Type B pancreatic cell (in vitro differentiated cells): ENCODE measurements around the gene SPATA13. TPM values are rescaled to one million over a fixed set of nuclear protein-coding genes. Genes with fewer than 3 reads are reported as not detected.

Experiments used
- DNase-seq: peaks from one replicate; pipeline ENCODE4 v3.0.0; 2021; ENCODE audit warnings: mixed read lengths; ENCODE audit not compliant: unreplicated experiment; ENCODE audit errors: extremely low spot score
- H3K27ac Mint-ChIP-seq: 2 replicates; pipeline ENCODE4 v1.8.0; 2021; ENCODE audit warnings: mild to moderate bottlenecking, mixed read lengths
- H3K27me3 Mint-ChIP-seq: 2 replicates; pipeline ENCODE4 v1.8.0; 2021; ENCODE audit warnings: mixed read lengths
- H3K36me3 Mint-ChIP-seq: 2 replicates; pipeline ENCODE4 v1.8.0; 2021; ENCODE audit warnings: mixed read lengths
- H3K4me1 Mint-ChIP-seq: one replicate; pipeline ENCODE4 v1.8.0; 2021; ENCODE audit warnings: mixed read lengths; ENCODE audit not compliant: unreplicated experiment
- H3K4me3 Mint-ChIP-seq: 2 replicates; pipeline ENCODE4 v1.8.0; 2021; ENCODE audit warnings: mild to moderate bottlenecking, mixed read lengths
- H3K9me3 Mint-ChIP-seq: 2 replicates; pipeline ENCODE4 v1.8.0; 2021; ENCODE audit warnings: mixed read lengths
- total RNA-seq: library from RNA; stranded (reverse); gene quantifications from 2 replicates; pipeline ENCODE4 v1.2.1, GENCODE V29; 2021; ENCODE audit warnings: low replicate concordance
- TF ChIP-seq, protein P1 (sequence below): fragments of 200-600 bp; sonication (generic); conservative IDR thresholded peaks from 2 replicates; pipeline ENCODE4 v1.5.0; 2021; ENCODE audit warnings: antibody characterized with exemption, mild to moderate bottlenecking

The SPATA13 gene
- total RNA-seq, 1 donor from 2014 or later, result 22.0 TPM

DNA sequence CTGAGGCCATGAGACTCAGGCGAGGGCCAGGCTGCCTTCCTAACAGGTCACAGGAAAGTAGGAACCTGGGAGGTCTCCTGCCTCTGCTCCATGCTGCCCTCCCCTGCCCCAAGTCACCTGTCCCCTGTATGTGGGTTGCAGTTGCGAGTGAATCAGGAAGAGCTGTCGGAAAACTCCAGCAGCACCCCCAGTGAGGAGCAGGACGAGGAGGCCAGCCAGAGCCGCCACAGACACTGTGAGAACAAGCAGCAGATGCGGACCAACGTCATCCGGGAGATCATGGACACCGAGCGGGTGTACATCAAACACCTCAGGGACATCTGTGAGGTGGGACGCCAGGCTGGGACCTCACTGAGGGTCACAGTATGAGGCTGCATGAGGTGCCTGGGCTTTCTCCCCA is 126.1 kb downstream of the SPATA13 start:
- TF ChIP-seq, protein P1, sequence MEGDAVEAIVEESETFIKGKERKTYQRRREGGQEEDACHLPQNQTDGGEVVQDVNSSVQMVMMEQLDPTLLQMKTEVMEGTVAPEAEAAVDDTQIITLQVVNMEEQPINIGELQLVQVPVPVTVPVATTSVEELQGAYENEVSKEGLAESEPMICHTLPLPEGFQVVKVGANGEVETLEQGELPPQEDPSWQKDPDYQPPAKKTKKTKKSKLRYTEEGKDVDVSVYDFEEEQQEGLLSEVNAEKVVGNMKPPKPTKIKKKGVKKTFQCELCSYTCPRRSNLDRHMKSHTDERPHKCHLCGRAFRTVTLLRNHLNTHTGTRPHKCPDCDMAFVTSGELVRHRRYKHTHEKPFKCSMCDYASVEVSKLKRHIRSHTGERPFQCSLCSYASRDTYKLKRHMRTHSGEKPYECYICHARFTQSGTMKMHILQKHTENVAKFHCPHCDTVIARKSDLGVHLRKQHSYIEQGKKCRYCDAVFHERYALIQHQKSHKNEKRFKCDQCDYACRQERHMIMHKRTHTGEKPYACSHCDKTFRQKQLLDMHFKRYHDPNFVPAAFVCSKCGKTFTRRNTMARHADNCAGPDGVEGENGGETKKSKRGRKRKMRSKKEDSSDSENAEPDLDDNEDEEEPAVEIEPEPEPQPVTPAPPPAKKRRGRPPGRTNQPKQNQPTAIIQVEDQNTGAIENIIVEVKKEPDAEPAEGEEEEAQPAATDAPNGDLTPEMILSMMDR, result no peak
- H3K4me1 Mint-ChIP-seq, result no peaks in the 10 kb centered on the region
- DNase-seq, result no peak
- H3K27me3 Mint-ChIP-seq, result no peaks in the 10 kb centered on the region
- H3K27ac Mint-ChIP-seq, result no peak overlapping the region
- H3K9me3 Mint-ChIP-seq, result no peaks in the 10 kb centered on the region
- no peak overlapping the region for H3K4me3 Mint-ChIP-seq
- peaks cover 15% of the 10 kb centered on the region for H3K36me3 Mint-ChIP-seq

DNA sequence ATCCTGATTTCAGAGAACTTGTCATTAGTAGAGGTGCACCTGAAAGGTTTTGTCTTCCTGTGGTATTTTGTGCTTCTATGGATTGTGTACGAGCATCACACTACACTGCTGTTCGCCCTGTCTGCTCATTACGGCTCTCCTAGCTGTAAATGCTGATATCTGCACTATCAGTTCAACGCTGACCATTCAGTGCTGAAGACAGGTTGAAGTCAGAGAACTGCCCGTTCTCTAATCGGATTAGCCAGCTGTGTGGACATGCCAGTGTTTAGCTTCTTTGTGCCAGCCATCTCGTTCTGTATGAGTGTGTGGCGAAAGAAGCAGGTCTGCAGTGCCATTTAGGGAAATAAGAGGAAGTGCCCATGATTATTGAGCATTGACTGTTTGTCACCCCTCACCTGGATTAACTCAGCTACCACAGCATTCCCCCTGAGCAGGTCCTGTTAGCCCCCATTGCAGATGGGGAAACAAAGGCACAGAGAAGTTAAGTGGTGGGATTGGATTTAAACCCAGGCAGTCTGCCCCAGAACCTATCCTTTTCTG is 127.3 kb downstream of the SPATA13 start:
- H3K9me3 Mint-ChIP-seq, result no peaks in the 10 kb centered on the region
- no peaks in the 10 kb centered on the region for H3K4me1 Mint-ChIP-seq
- no peak overlapping the region for H3K4me3 Mint-ChIP-seq
- TF ChIP-seq, protein P1, result no peak
- H3K27ac Mint-ChIP-seq, result no peak overlapping the region
- peaks cover 2% of the 10 kb centered on the region for H3K27me3 Mint-ChIP-seq
- H3K36me3 Mint-ChIP-seq, result peaks cover 19% of the 10 kb centered on the region
- no peak for DNase-seq

DNA sequence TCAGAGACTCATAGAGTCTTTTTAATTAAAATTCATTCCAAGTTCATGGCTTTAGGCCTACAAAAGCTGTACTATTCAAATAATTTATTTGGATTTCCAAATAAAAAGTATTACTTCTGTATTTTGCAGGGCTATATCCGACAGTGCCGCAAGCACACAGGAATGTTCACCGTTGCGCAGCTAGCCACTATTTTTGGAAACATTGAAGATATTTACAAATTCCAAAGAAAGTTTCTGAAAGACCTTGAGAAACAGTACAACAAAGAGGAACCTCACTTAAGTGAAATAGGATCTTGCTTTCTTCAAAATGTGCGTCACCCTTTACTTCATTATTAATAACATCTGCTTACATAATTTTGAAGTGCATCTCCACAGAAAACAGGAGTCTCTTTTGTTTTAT is 128.3 kb downstream of the SPATA13 start:
- Mint-ChIP-seq H3K27ac (no peak overlapping the region), H3K4me3 (no peak overlapping the region), H3K36me3 (peaks cover 21% of the 10 kb centered on the region), H3K4me1 (peaks cover 4% of the 10 kb centered on the region), H3K27me3 (peaks cover 2% of the 10 kb centered on the region), H3K9me3 (no peaks in the 10 kb centered on the region)
- DNase-seq, result no peak
- TF ChIP-seq, protein P1, result no peak

DNA sequence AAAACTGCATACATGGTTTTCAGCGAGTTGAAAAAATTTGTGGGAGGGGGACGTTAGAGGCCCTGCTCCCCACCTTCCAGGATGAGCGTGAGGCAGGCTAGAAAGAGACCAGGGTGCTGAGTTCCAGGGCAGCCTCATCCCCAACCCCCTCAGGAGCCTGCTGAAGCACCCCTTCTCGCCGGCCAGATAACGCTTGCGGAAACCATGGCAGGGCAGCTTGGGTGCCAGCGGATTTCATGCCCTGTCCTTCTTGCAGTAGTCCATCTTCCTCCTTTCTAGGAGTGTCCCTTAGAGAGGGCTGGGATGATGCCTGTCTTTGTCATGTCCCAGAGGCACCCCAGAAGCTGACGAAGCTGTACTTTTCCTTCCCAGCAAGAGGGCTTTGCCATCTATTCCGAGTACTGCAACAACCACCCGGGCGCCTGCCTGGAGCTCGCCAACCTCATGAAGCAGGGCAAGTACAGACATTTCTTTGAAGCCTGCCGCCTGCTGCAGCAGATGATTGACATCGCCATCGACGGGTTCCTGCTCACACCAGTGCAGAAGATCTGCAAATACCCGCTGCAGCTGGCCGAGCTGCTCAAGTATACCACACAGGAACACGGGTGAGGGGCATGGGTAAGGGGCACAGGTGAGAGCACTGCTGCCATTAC is 129.9 kb downstream of the SPATA13 start:
- Mint-ChIP-seq H3K36me3 (peaks cover 25% of the 10 kb centered on the region), H3K9me3 (no peaks in the 10 kb centered on the region), H3K4me1 (peaks cover 7% of the 10 kb centered on the region), H3K27me3 (peaks cover 2% of the 10 kb centered on the region), H3K4me3 (no peak overlapping the region), H3K27ac (no peak overlapping the region)
- TF ChIP-seq, protein P1, result no peak
- DNase-seq, result no peak

DNA sequence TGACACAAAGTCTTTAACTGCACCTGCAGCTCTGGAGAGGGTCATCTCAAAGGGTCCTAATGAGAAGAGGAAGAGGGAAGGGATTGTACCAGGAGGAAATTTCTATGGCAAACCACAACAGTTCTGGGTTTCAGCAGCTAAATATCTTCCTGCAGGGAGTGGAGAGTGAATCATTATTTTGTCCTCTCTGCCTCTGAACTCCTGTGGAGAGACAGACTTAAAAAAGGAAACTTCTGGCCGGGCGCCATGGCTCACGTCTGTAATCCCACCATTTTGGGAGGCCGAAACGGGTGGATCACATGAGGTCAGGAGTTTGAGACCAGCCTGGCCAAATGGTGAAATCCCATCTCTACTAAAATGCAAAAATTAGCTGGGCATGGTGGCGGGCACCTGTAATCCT is 132.0 kb downstream of the SPATA13 start:
- no peaks in the 10 kb centered on the region for H3K9me3 Mint-ChIP-seq
- H3K36me3 Mint-ChIP-seq, result peaks cover 30% of the 10 kb centered on the region
- peaks cover 2% of the 10 kb centered on the region for H3K27me3 Mint-ChIP-seq
- no peak for DNase-seq
- peaks cover 7% of the 10 kb centered on the region for H3K4me1 Mint-ChIP-seq
- no peak overlapping the region for H3K27ac Mint-ChIP-seq
- no peak overlapping the region for H3K4me3 Mint-ChIP-seq
- TF ChIP-seq, protein P1, result no peak
